ENCODE results near the gene GPR146. TPM values are rescaled to one million over a fixed set of nuclear protein-coding genes. Genes with fewer than 3 reads are reported as not detected.

The GPR146 gene
- total and polyA plus RNA-seq, 2 experiments from 2014 or later = 4.3 to 9.7 TPM

DNA sequence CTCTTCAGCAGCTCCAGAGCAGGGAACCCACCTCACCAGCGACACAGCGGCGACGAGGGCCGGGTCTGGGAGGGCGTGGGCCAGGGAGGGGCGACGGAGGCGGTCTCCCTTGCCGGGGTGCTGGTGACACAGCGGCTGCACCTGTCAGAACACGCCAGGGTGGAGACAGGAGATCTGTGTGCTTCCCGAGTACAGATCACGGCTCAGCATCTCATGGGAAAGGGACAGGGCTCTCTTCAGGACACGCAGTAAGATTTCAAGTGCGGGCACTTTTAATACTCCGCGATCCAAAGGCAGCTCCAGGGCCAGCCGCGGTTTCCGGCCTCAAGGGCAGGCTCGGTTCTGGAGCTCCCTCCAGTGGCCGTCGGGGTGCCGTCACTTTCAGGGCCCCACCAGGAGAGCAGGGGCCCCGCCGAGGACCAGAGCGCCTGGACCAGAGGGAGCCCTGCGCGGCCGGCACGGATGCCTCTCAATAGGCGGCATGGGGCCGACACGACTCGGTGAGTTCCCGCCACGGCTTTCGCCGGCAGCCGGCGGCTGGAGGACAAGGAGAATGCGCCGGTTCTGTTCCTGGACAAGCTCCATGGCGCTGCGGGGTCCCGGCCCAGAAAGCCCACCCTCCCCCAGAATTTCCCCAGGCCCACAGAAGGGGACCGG is 21.4 kb downstream of the GPR146 start:
- Histone ChIP-seq H3K4me3 (peak overlapping the region; percentile 22; the same call in 1 of the 2 replicates), H3K9me3 (ENCODE audit: low read depth) (no peaks in the 10 kb centered on the region), H3K4me1 (ENCODE audit: insufficient read depth) (no peaks in the 10 kb centered on the region), H2AFZ (no peak overlapping the region), H3K79me2 (ENCODE audit: insufficient read depth) (no peaks in the 10 kb centered on the region), H3K9me2 (ENCODE audit: insufficient read depth) (no peaks in the 10 kb centered on the region), H3K27me3 (replicated peaks; ENCODE audit: insufficient read depth) (no peaks in the 10 kb centered on the region), H3K36me3 (ENCODE audit: low read depth) (no peaks in the 10 kb centered on the region), H4K20me1 (ENCODE audit: insufficient read depth) (no peaks in the 10 kb centered on the region), H3K27ac (no peak overlapping the region), H3K4me2 (ENCODE audit: unreplicated experiment) (peak overlapping the region; percentile 40), H3F3A (ENCODE audit: insufficient read depth) (no peaks in the 10 kb centered on the region; the same call in 1 of the 2 replicates), H3K9ac (no peak overlapping the region)
- in situ Hi-C loops (cut with MboI) = no loop called here
- 9 to 10% methylated on average over 39 to 44 of the region's 48 CpGs for WGBS, 2 experiments (ENCODE audit: low coverage in 1 of 2, low lambda C conversion rate in 2 of 2, missing lambda C conversion rate in 2 of 2)
- TF ChIP-seq EZH2 (IDR thresholded peaks at IDR 0.05; ENCODE audit: insufficient read depth, poor library complexity, severe bottlenecking) = no peak
- TF ChIP-seq EZH2phosphoT487 (IDR thresholded peaks at IDR 0.05; ENCODE audit: insufficient read depth, low read depth) = no peak
- peak; percentile 88 for DNase-seq

DNA sequence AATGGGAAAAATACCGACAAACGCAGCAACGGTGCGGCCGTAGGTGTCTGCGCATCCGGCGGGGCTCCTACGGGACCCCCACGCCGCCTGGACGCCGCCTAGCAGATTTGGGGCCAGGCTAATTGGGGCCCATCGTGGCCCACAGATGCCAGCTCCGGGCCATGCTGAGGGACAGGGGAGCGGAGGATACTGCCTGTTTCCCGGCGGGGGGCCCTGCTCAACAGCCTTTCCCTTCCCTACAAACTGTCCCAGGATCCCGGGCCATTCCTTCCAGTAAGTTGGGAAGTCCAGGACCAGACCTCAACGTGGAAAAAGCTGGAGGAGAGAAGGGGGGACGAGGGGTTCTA is 21.9 kb downstream of the GPR146 start:
- Histone ChIP-seq H4K20me1 (ENCODE audit: insufficient read depth) (no peaks in the 10 kb centered on the region), H3K9ac (no peak overlapping the region), H3K79me2 (ENCODE audit: insufficient read depth) (no peaks in the 10 kb centered on the region), H3K4me1 (ENCODE audit: insufficient read depth) (no peaks in the 10 kb centered on the region), H3K27ac (no peak overlapping the region), H3K4me2 (ENCODE audit: unreplicated experiment) (no peak overlapping the region), H3F3A (ENCODE audit: insufficient read depth) (no peaks in the 10 kb centered on the region; the same call in 1 of the 2 replicates), H3K27me3 (replicated peaks; ENCODE audit: insufficient read depth) (no peaks in the 10 kb centered on the region), H3K9me3 (ENCODE audit: low read depth) (no peaks in the 10 kb centered on the region), H3K4me3 (no peak overlapping the region), H3K9me2 (ENCODE audit: insufficient read depth) (no peaks in the 10 kb centered on the region), H2AFZ (no peak overlapping the region), H3K36me3 (ENCODE audit: low read depth) (no peaks in the 10 kb centered on the region)
- no peak for TF ChIP-seq EZH2phosphoT487 (IDR thresholded peaks at IDR 0.05; ENCODE audit: insufficient read depth, low read depth)
- no peak for TF ChIP-seq EZH2 (IDR thresholded peaks at IDR 0.05; ENCODE audit: insufficient read depth, poor library complexity, severe bottlenecking)
- in situ Hi-C loops (cut with MboI) = no loop called here
- no peak for DNase-seq
- WGBS, 2 experiments (ENCODE audit: low coverage in 1 of 2, low lambda C conversion rate in 2 of 2, missing lambda C conversion rate in 2 of 2) = 68 to 71% methylated on average over 21 of the region's 21 CpGs

DNA sequence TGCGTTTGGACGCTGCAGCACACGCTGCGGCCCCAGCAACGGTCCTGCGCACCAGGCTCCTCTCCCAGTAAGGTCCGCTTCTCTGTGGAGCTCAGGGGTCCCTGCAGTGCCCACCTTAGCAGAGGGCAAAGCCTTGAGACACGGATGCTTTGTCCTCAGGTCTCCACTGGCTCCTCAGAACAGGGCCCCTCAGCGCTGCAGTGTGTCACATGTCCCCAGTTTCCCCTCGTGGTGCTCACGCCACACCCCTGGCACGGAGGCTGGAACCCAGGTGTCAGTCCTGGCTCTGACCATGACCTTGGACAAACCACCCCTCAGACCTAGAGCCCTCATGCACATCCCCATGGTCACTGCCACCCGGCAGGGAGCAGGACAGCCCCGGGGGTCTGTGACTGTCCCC is 23.7 kb downstream of the GPR146 start:
- H3K4me2 ChIP-seq (ENCODE audit: unreplicated experiment) = no peak overlapping the region
- H3K79me2 ChIP-seq (ENCODE audit: insufficient read depth) = no peaks in the 10 kb centered on the region
- H3K9me2 ChIP-seq (ENCODE audit: insufficient read depth) = no peaks in the 10 kb centered on the region
- no peaks in the 10 kb centered on the region; the same call in 1 of the 2 replicates for H3F3A ChIP-seq (ENCODE audit: insufficient read depth)
- 92 to 93% methylated on average over 14 of the region's 14 CpGs for WGBS, 2 experiments (ENCODE audit: low coverage in 1 of 2, low lambda C conversion rate in 2 of 2, missing lambda C conversion rate in 2 of 2)
- H3K27ac ChIP-seq = no peak overlapping the region
- no peak overlapping the region for H2AFZ ChIP-seq
- H4K20me1 ChIP-seq (ENCODE audit: insufficient read depth) = no peaks in the 10 kb centered on the region
- H3K36me3 ChIP-seq (ENCODE audit: low read depth) = no peaks in the 10 kb centered on the region
- no peaks in the 10 kb centered on the region for H3K9me3 ChIP-seq (ENCODE audit: low read depth)
- TF ChIP-seq EZH2phosphoT487 (IDR thresholded peaks at IDR 0.05; ENCODE audit: insufficient read depth, low read depth) = no peak
- TF ChIP-seq EZH2 (IDR thresholded peaks at IDR 0.05; ENCODE audit: insufficient read depth, poor library complexity, severe bottlenecking) = no peak
- H3K9ac ChIP-seq = no peak overlapping the region
- H3K27me3 ChIP-seq (replicated peaks; ENCODE audit: insufficient read depth) = no peaks in the 10 kb centered on the region
- DNase-seq = no peak
- in situ Hi-C loops (cut with MboI) = no loop called here
- H3K4me1 ChIP-seq (ENCODE audit: insufficient read depth) = no peaks in the 10 kb centered on the region
- H3K4me3 ChIP-seq = no peak overlapping the region

DNA sequence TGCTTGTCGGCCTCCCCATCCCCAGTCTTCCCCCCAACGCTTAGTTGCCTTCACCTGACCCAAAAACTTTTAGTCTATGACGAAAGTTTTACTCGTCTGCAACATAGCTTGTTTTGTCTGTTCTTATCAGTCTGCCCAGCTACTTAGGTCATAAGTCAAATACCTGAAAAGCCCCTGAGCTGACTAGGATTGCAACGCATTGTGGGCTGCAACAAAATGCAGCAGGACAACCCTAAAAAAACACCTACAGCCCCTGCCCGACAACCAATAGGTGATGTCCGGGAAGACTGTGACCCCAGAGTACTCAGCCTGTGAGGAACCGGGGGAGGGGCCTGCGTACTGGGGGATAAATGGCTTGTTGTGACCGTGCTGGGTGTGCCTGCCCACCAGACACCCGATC is 24.3 kb downstream of the GPR146 start:
- Histone ChIP-seq H3K9me3 (ENCODE audit: low read depth) (no peaks in the 10 kb centered on the region), H3K36me3 (ENCODE audit: low read depth) (no peaks in the 10 kb centered on the region), H3K9ac (no peak overlapping the region), H3K4me2 (ENCODE audit: unreplicated experiment) (no peak overlapping the region), H3K27me3 (replicated peaks; ENCODE audit: insufficient read depth) (no peaks in the 10 kb centered on the region), H3K4me3 (no peak overlapping the region), H2AFZ (no peak overlapping the region), H4K20me1 (ENCODE audit: insufficient read depth) (no peaks in the 10 kb centered on the region), H3K9me2 (ENCODE audit: insufficient read depth) (no peaks in the 10 kb centered on the region), H3K4me1 (ENCODE audit: insufficient read depth) (no peaks in the 10 kb centered on the region), H3F3A (ENCODE audit: insufficient read depth) (no peaks in the 10 kb centered on the region; the same call in 1 of the 2 replicates), H3K27ac (no peak overlapping the region), H3K79me2 (ENCODE audit: insufficient read depth) (no peaks in the 10 kb centered on the region)
- WGBS, 2 experiments (ENCODE audit: low coverage in 1 of 2, low lambda C conversion rate in 2 of 2, missing lambda C conversion rate in 2 of 2) = 93 to 94% methylated on average over 11 of the region's 11 CpGs
- no peak for TF ChIP-seq EZH2 (IDR thresholded peaks at IDR 0.05; ENCODE audit: insufficient read depth, poor library complexity, severe bottlenecking)
- no peak for TF ChIP-seq EZH2phosphoT487 (IDR thresholded peaks at IDR 0.05; ENCODE audit: insufficient read depth, low read depth)
- DNase-seq = no peak
- in situ Hi-C loops (cut with MboI) = no loop called here

Data from GM23248 (cell line).